Astrocyte (in vitro differentiated cells and primary cell): ENCODE measurements around the gene SRRM4.

ENCODE experiments used
- EZH2 ChIP-seq: IDR thresholded peaks from 2 replicates; pipeline ENCODE4 v1.6.1; 2012; ENCODE audit warnings: mild to moderate bottlenecking, low read length, inconsistent platforms; ENCODE audit not compliant: insufficient read depth
- TF ChIP-seq, protein P1 (sequence below): IDR thresholded peaks from 2 replicates; pipeline ENCODE4 v1.5.1; 2011; ENCODE audit warnings: low read depth, mild to moderate bottlenecking, inconsistent platforms, low read length, moderate library complexity; ENCODE audit not compliant: insufficient read depth

- no peak for TF ChIP-seq EZH2
- TF ChIP-seq, protein P1, sequence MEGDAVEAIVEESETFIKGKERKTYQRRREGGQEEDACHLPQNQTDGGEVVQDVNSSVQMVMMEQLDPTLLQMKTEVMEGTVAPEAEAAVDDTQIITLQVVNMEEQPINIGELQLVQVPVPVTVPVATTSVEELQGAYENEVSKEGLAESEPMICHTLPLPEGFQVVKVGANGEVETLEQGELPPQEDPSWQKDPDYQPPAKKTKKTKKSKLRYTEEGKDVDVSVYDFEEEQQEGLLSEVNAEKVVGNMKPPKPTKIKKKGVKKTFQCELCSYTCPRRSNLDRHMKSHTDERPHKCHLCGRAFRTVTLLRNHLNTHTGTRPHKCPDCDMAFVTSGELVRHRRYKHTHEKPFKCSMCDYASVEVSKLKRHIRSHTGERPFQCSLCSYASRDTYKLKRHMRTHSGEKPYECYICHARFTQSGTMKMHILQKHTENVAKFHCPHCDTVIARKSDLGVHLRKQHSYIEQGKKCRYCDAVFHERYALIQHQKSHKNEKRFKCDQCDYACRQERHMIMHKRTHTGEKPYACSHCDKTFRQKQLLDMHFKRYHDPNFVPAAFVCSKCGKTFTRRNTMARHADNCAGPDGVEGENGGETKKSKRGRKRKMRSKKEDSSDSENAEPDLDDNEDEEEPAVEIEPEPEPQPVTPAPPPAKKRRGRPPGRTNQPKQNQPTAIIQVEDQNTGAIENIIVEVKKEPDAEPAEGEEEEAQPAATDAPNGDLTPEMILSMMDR, result no peak
Measured at GRCh38 chr12:119082016-119082415, 100.7 kb downstream of the SRRM4 start.
